K562 (cell line): Measurements from ENCODE around the gene BAK1. TPM values are rescaled to one million over a fixed set of nuclear protein-coding genes. Genes with fewer than 3 reads are reported as not detected.

ENCODE experiments used
- CBFB ChIP-seq: sonication (generic); formaldehyde crosslinking; IDR thresholded peaks from 2 replicates; pipeline ENCODE4 v1.4.0; 2020; ENCODE audit warnings: mild to moderate bottlenecking, missing genetic modification reagents
- ELF4 ChIP-seq: fragments of 450-650 bp; formaldehyde crosslinking; IDR thresholded peaks from 2 replicates; pipeline ENCODE4 v1.4.0; 2022; ENCODE audit warnings: missing genetic modification characterization
- NEUROD1 ChIP-seq: fragments of 150-350 bp; IDR thresholded peaks from 2 replicates; pipeline ENCODE4 v1.6.1; 2014; ENCODE audit warnings: borderline replicate concordance, low read length, low read depth; ENCODE audit not compliant: partially characterized antibody
- SLC30A9 ChIP-seq: fragments of 250-450 bp; sonication (Bioruptor Pico); IDR thresholded peaks from 2 replicates; pipeline ENCODE4 v1.8.0; 2022; ENCODE audit warnings: mild to moderate bottlenecking, moderate library complexity
- SMARCA4 ChIP-seq: fragments of 450-650 bp; IDR thresholded peaks from 2 replicates; pipeline ENCODE4 v1.6.1; 2016
- SMC3 ChIP-seq: conservative IDR thresholded peaks from 2 replicates; pipeline ENCODE4 v1.6.1; 2011; ENCODE audit warnings: low read depth, low read length, improper control_type of control experiment; ENCODE audit not compliant: insufficient read depth
- TEAD2 ChIP-seq: fragments of 450-650 bp; IDR thresholded peaks from 2 replicates; pipeline ENCODE4 v1.6.1; 2016; ENCODE audit warnings: missing genetic modification characterization, control low read depth, missing compliant biosample characterization
- ZNF24 ChIP-seq: fragments of 450-650 bp; IDR thresholded peaks from 2 replicates; pipeline ENCODE4 v1.6.1; 2016
- ZNF507 ChIP-seq: conservative IDR thresholded peaks from 2 replicates; pipeline ENCODE4 v1.6.1; 2017; ENCODE audit warnings: missing genetic modification characterization, missing compliant biosample characterization
- ZSCAN29 ChIP-seq: fragments of 450-650 bp; IDR thresholded peaks from 2 replicates; pipeline ENCODE4 v1.6.1; 2017
- polyA plus RNA-seq, 8 experiments: library from polyadenylated mRNA; depleted of rRNA in 4 of 8; stranded (reverse) in 5 of 8; unstranded in 3 of 8; fragments of >200 nt; fragmentation: Nextera tagmentation in 2 of 8; fragmentation: Illumina TruSeq in 1 of 8; extraction: Ambion mirVana in 2 of 8; extraction: Trizol in 1 of 8; gene quantifications; 2 replicates each; pipeline versions ENCODE4 v1.2.1 to v1.2.3, GENCODE V29; 2011 to 2014; ENCODE audit warnings: inconsistent platforms in 1 of 8, missing spikeins in 1 of 8
- total RNA-seq, 7 experiments: library from RNA; depleted of rRNA in 6 of 7; stranded (reverse); fragments of >200 nt in 6 of 7; fragmentation: Illumina TruSeq in 2 of 7; extraction: Trizol in 2 of 7; gene quantifications; 2 replicates each; pipeline versions ENCODE4 v1.2.1 to v1.2.3, GENCODE V29; 2011 to 2021; ENCODE audit warnings: low replicate concordance in 1 of 7
- TF ChIP-seq, protein P1 (sequence below): fragments of 450-650 bp; IDR thresholded peaks from 2 replicates; pipeline ENCODE4 v1.6.1; 2016; ENCODE audit warnings: mild to moderate bottlenecking, moderate library complexity
- TF ChIP-seq, protein P2 (sequence below): sonication (generic); formaldehyde crosslinking; IDR thresholded peaks from 2 replicates; pipeline ENCODE4 v1.4.0; 2020; ENCODE audit warnings: mild to moderate bottlenecking, missing genetic modification reagents
- TF ChIP-seq, protein P3 (sequence below), 2 experiments: fragments of 200-800 bp in 1 of 2; sonication (Bioruptor generic) in 1 of 2; sonication (generic) in 1 of 2; formaldehyde crosslinking in 1 of 2; IDR thresholded peaks in 1 of 2; conservative IDR thresholded peaks in 1 of 2; 2 replicates each; pipeline versions ENCODE4 v1.5.0 to v1.6.1; 2016 to 2020; ENCODE audit warnings: missing compliant biosample characterization in 1 of 2, missing genetic modification characterization in 1 of 2, missing genetic modification reagents in 1 of 2

Gene BAK1
- total and polyA plus RNA-seq, 9 of the 15 experiments (the other 6 are each of a cell fraction or from before 2014, with no cell fraction given) = 5.4 to 30.7 (median 18.9) TPM

DNA sequence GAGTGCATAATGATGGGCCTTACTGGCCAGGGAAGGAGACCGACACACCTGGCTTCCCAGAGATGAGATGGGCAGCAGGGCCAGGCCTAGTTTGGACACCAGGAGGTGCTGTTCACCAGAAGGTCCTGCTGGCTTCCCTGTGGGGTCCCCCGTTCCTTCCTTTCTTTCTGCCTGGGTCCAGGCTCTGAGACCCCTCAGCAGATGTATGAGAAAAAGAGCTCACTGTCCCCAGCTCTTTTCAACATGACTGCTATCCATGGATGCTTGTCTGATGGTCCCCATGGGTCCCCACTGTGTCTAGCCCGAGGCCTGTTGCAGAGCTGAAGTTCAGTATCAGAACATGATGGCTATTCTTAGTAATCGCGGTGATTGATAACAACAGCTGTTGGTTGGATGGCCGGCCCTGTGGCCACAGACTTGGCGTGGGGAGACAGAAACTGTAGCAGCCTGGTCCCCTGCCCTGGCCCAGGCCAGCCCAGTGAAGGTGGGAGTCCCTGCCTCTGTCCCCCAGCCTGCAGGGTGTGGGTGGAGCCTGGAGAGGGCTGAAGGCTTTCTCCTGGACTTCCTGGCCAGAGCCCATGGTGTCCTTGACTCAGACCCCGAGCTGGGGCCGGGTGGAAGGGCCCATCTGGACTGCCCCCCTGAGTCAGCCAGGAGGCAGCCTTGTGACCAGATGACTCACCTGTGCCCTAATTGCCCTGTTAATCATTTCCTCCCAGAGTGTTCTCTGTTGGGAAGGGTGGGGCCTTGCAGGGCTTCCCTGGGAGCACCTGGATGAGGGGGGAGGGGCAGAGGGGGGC is 9.9 kb upstream of the BAK1 start (continued):
- TF ChIP-seq, protein P1, sequence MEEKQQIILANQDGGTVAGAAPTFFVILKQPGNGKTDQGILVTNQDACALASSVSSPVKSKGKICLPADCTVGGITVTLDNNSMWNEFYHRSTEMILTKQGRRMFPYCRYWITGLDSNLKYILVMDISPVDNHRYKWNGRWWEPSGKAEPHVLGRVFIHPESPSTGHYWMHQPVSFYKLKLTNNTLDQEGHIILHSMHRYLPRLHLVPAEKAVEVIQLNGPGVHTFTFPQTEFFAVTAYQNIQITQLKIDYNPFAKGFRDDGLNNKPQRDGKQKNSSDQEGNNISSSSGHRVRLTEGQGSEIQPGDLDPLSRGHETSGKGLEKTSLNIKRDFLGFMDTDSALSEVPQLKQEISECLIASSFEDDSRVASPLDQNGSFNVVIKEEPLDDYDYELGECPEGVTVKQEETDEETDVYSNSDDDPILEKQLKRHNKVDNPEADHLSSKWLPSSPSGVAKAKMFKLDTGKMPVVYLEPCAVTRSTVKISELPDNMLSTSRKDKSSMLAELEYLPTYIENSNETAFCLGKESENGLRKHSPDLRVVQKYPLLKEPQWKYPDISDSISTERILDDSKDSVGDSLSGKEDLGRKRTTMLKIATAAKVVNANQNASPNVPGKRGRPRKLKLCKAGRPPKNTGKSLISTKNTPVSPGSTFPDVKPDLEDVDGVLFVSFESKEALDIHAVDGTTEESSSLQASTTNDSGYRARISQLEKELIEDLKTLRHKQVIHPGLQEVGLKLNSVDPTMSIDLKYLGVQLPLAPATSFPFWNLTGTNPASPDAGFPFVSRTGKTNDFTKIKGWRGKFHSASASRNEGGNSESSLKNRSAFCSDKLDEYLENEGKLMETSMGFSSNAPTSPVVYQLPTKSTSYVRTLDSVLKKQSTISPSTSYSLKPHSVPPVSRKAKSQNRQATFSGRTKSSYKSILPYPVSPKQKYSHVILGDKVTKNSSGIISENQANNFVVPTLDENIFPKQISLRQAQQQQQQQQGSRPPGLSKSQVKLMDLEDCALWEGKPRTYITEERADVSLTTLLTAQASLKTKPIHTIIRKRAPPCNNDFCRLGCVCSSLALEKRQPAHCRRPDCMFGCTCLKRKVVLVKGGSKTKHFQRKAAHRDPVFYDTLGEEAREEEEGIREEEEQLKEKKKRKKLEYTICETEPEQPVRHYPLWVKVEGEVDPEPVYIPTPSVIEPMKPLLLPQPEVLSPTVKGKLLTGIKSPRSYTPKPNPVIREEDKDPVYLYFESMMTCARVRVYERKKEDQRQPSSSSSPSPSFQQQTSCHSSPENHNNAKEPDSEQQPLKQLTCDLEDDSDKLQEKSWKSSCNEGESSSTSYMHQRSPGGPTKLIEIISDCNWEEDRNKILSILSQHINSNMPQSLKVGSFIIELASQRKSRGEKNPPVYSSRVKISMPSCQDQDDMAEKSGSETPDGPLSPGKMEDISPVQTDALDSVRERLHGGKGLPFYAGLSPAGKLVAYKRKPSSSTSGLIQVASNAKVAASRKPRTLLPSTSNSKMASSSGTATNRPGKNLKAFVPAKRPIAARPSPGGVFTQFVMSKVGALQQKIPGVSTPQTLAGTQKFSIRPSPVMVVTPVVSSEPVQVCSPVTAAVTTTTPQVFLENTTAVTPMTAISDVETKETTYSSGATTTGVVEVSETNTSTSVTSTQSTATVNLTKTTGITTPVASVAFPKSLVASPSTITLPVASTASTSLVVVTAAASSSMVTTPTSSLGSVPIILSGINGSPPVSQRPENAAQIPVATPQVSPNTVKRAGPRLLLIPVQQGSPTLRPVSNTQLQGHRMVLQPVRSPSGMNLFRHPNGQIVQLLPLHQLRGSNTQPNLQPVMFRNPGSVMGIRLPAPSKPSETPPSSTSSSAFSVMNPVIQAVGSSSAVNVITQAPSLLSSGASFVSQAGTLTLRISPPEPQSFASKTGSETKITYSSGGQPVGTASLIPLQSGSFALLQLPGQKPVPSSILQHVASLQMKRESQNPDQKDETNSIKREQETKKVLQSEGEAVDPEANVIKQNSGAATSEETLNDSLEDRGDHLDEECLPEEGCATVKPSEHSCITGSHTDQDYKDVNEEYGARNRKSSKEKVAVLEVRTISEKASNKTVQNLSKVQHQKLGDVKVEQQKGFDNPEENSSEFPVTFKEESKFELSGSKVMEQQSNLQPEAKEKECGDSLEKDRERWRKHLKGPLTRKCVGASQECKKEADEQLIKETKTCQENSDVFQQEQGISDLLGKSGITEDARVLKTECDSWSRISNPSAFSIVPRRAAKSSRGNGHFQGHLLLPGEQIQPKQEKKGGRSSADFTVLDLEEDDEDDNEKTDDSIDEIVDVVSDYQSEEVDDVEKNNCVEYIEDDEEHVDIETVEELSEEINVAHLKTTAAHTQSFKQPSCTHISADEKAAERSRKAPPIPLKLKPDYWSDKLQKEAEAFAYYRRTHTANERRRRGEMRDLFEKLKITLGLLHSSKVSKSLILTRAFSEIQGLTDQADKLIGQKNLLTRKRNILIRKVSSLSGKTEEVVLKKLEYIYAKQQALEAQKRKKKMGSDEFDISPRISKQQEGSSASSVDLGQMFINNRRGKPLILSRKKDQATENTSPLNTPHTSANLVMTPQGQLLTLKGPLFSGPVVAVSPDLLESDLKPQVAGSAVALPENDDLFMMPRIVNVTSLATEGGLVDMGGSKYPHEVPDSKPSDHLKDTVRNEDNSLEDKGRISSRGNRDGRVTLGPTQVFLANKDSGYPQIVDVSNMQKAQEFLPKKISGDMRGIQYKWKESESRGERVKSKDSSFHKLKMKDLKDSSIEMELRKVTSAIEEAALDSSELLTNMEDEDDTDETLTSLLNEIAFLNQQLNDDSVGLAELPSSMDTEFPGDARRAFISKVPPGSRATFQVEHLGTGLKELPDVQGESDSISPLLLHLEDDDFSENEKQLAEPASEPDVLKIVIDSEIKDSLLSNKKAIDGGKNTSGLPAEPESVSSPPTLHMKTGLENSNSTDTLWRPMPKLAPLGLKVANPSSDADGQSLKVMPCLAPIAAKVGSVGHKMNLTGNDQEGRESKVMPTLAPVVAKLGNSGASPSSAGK = no peak
- TF ChIP-seq SMC3 = peak; percentile 91
- TF ChIP-seq ELF4 (CRISPR knock-in tag) = no peak
- no peak for TF ChIP-seq ZSCAN29
- peak; percentile 17; the same call in 1 of the 2 replicates for TF ChIP-seq CBFB (CRISPR knock-in tag)
- peak; percentile 43 for TF ChIP-seq NEUROD1
- TF ChIP-seq SLC30A9 = no peak
- no peak for TF ChIP-seq TEAD2
- TF ChIP-seq, protein P2, sequence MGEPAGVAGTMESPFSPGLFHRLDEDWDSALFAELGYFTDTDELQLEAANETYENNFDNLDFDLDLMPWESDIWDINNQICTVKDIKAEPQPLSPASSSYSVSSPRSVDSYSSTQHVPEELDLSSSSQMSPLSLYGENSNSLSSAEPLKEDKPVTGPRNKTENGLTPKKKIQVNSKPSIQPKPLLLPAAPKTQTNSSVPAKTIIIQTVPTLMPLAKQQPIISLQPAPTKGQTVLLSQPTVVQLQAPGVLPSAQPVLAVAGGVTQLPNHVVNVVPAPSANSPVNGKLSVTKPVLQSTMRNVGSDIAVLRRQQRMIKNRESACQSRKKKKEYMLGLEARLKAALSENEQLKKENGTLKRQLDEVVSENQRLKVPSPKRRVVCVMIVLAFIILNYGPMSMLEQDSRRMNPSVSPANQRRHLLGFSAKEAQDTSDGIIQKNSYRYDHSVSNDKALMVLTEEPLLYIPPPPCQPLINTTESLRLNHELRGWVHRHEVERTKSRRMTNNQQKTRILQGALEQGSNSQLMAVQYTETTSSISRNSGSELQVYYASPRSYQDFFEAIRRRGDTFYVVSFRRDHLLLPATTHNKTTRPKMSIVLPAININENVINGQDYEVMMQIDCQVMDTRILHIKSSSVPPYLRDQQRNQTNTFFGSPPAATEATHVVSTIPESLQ (CRISPR knock-in tag) = no peak
- TF ChIP-seq ZNF507 (tag) = no peak
- peak; percentile 64; the same call in 1 of the 2 replicates for TF ChIP-seq SMARCA4
- TF ChIP-seq ZNF24 = no peak
- TF ChIP-seq, protein P3, sequence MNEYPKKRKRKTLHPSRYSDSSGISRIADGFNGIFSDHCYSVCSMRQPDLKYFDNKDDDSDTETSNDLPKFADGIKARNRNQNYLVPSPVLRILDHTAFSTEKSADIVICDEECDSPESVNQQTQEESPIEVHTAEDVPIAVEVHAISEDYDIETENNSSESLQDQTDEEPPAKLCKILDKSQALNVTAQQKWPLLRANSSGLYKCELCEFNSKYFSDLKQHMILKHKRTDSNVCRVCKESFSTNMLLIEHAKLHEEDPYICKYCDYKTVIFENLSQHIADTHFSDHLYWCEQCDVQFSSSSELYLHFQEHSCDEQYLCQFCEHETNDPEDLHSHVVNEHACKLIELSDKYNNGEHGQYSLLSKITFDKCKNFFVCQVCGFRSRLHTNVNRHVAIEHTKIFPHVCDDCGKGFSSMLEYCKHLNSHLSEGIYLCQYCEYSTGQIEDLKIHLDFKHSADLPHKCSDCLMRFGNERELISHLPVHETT (CRISPR knock-in tag; conservative IDR thresholded peaks at IDR 0.05 in 1 of 2, IDR thresholded peaks at IDR 0.05 in 1 of 2) = no peak
